Esophagus squamous epithelium (tissue), 4 donors: ENCODE results near the gene MYL5.

Source experiments
- CTCF ChIP-seq, 6 experiments: fragments of 450-650 bp in 4 of 6; fragments of 200-600 bp in 2 of 6; sonication (generic) in 2 of 6; IDR thresholded peaks; one replicate each; pipeline ENCODE4 v1.5.1; 2016 to 2019; ENCODE audit warnings: antibody characterized with exemption in 6 of 6, mild to moderate bottlenecking in 4 of 6, moderate library complexity in 4 of 6
- POLR2A ChIP-seq, 4 donors: fragments of 450-650 bp; IDR thresholded peaks; one replicate each; pipeline ENCODE4 v1.6.1; 2017; ENCODE audit warnings: antibody characterized with exemption in 4 of 4, mild to moderate bottlenecking in 4 of 4, moderate library complexity in 3 of 4

DNA sequence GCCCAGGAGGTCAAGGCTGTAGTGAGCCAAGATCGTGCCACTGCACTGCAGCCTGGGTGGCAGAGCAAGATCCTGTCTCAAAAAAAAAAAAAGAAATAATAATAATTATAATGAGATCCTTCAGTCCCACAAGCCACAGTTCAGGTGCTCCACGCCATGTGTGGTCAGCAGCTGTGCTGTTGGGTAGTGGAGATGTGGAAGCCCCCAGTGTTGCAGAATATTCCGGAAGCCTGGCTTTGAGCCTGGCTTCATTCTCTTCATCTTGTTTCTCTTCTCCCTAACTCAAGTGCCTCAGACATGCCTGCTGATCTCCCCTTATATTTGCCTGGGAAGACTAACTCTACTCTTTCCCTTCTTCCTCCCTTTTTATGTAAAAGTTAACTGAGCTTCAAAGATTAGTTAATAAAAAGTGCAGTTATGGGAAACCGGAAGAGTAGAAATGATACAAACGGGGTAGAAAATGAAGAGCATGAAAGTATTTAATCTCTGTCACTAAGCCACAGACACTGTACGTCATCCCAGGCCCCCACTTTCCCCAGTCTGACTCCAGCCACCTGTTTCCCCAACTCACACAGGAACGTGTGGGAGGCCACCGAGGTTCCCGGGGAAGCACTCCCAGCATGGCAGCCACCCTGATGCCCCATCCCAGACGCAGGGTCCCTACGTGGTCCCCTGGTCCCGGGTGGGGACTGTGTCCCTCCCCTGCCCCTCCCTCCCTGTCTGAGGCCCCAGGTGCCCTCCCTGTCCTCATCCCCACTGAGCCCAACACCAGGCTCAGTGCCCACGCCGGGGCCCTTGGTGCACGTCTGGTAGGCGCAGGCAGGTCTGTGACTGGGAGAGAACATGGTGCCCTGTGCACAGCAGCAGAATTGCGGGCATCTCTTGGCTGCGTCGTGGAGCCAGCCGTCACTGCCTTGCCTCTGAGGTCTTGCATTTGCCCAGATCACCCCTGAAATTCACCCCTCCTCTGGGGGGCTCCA lies 55.3 kb downstream of the MYL5 start:
- TF ChIP-seq CTCF (IDR thresholded peaks at IDR 0.05), result no peak
- no peak for TF ChIP-seq POLR2A (IDR thresholded peaks at IDR 0.05)
